Body of pancreas (tissue), 4 donors: ENCODE results near the gene FADS1.

ENCODE experiments used
- POLR2A ChIP-seq, 3 donors: fragments of 450-650 bp; IDR thresholded peaks; one replicate each; pipeline ENCODE4 v1.6.1; 2016; ENCODE audit warnings: antibody characterized with exemption in 3 of 3, mild to moderate bottlenecking in 2 of 3
- TF ChIP-seq, protein P1 (sequence below), 7 experiments: fragments of 450-650 bp in 4 of 7; fragments of 200-600 bp in 3 of 7; sonication (generic) in 3 of 7; IDR thresholded peaks; one replicate each; pipeline ENCODE4 v1.5.1; 2016 to 2019; ENCODE audit warnings: antibody characterized with exemption in 7 of 7

DNA sequence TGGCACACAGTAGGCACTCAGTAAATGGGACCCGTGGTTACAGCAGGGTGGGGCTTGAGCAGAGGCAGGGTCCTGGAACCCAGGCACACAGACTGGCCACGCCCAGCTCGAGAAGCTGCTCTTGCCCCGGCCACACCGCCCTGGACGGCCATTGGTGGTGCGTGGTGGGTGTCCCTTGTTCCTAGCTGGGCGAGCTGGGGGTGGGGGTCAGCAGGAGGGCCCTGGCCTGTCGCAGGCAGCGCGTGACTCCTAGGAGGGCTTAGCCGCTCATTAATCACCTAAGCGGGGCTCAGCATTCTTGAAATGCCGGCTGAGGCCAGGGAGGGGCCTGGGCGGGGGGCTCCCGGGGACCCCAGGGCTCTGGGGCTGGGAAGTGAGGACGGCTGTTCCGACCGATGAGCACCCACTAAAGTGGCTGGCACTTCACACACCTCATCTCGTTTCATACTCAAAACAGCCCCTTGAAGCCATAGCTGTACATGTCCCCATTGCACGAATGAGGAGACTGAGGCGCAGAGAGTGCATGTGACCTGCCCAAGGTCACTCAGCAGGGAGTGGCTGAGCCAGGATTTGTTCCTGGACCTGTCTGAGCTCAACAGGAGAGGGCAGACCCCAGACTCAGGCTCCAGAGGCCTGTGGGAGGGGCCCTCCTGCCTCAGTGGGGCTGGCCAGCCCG is 52.7 kb downstream of the FADS1 start:
- TF ChIP-seq, protein P1, sequence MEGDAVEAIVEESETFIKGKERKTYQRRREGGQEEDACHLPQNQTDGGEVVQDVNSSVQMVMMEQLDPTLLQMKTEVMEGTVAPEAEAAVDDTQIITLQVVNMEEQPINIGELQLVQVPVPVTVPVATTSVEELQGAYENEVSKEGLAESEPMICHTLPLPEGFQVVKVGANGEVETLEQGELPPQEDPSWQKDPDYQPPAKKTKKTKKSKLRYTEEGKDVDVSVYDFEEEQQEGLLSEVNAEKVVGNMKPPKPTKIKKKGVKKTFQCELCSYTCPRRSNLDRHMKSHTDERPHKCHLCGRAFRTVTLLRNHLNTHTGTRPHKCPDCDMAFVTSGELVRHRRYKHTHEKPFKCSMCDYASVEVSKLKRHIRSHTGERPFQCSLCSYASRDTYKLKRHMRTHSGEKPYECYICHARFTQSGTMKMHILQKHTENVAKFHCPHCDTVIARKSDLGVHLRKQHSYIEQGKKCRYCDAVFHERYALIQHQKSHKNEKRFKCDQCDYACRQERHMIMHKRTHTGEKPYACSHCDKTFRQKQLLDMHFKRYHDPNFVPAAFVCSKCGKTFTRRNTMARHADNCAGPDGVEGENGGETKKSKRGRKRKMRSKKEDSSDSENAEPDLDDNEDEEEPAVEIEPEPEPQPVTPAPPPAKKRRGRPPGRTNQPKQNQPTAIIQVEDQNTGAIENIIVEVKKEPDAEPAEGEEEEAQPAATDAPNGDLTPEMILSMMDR (IDR thresholded peaks at IDR 0.05) = no peak
- no peak for TF ChIP-seq POLR2A (IDR thresholded peaks at IDR 0.05)
